PC-3 (cell line): ENCODE results near the gene PPP1R2. TPM values are rescaled to one million over a fixed set of nuclear protein-coding genes. Genes with fewer than 3 reads are reported as not detected.

ENCODE experiments used
- ATAC-seq: fragments of 200-7000 bp; cut with Tn5 transposase; 2 replicates; pipeline ENCODE4 v1.9.1; 2020; ENCODE audit warnings: mild to moderate bottlenecking, moderate library complexity
- BruUV-seq: library from RNA; stranded (reverse); fragments of 400-500 nt; replicated peaks from 2 replicates; lab custom pipeline; 2021; lab: Mats Ljungman, UMichigan
- CTCF ChIA-PET: fragments of 300-600 bp; sonication (Branson Sonifier 250); formaldehyde crosslinking; loops from one replicate; lab custom pipeline; 2022; ENCODE audit warnings: antibody characterized with exemption; lab: Charles Lee
- POLR2A ChIA-PET: fragments of 300-600 bp; sonication (Branson Sonifier 250); formaldehyde crosslinking; loops from one replicate; lab custom pipeline; 2022; ENCODE audit warnings: antibody characterized with exemption; ENCODE audit not compliant: unreplicated experiment; lab: Charles Lee
- DNase-seq: peaks from one replicate; pipeline ENCODE4 v3.0.0-alpha.2; 2015
- H2AFZ ChIP-seq: fragments of 300-600 bp; sonication (generic); 2 replicates; pipeline ENCODE4 v1.6.0; 2016; ENCODE audit warnings: antibody characterized with exemption, low read length
- H3F3A ChIP-seq: fragments of 300-600 bp; sonication (generic); one replicate; pipeline ENCODE4 v1.6.0; 2017; ENCODE audit warnings: antibody characterized with exemption, low read length, control low read depth, mild to moderate bottlenecking; ENCODE audit not compliant: unreplicated experiment
- H3K27ac ChIP-seq: fragments of 300-600 bp; sonication (generic); 2 replicates; pipeline ENCODE4 v1.5.1; 2016; ENCODE audit warnings: mild to moderate bottlenecking, low read length
- H3K27me3 ChIP-seq: fragments of 300-600 bp; sonication (generic); 2 replicates; pipeline ENCODE4 v1.6.1; 2016; ENCODE audit warnings: low read length, mixed read lengths
- H3K36me3 ChIP-seq: fragments of 300-600 bp; sonication (generic); 2 replicates; pipeline ENCODE4 v1.6.1; 2016; ENCODE audit warnings: low read depth, mixed run types, low read length, mixed read lengths
- H3K4me1 ChIP-seq: fragments of 300-600 bp; sonication (generic); 2 replicates; pipeline ENCODE4 v1.5.1; 2016; ENCODE audit warnings: low read length; ENCODE audit not compliant: insufficient read depth
- H3K4me2 ChIP-seq: fragments of 300-600 bp; sonication (generic); 2 replicates; pipeline ENCODE4 v1.6.0; 2016; ENCODE audit warnings: low read length
- H3K4me3 ChIP-seq: fragments of 300-600 bp; sonication (generic); 2 replicates; pipeline ENCODE4 v1.5.1; 2016; ENCODE audit warnings: mild to moderate bottlenecking, low read length, mixed read lengths
- H3K79me2 ChIP-seq: fragments of 300-600 bp; sonication (generic); 2 replicates; pipeline ENCODE4 v1.6.1; 2017; ENCODE audit warnings: low read length, mixed read lengths
- H3K9ac ChIP-seq: fragments of 300-600 bp; sonication (generic); 2 replicates; pipeline ENCODE4 v1.6.0; 2016; ENCODE audit warnings: mild to moderate bottlenecking, low read length
- H3K9me2 ChIP-seq: fragments of 300-600 bp; sonication (generic); replicated peaks from 2 replicates; pipeline ENCODE4 v1.6.1; 2016; ENCODE audit warnings: mixed run types, low read length, mixed read lengths
- H3K9me3 ChIP-seq: fragments of 300-600 bp; sonication (generic); 2 replicates; pipeline ENCODE4 v1.6.1; 2016; ENCODE audit warnings: low read length, mixed read lengths
- H4K20me1 ChIP-seq: fragments of 300-600 bp; sonication (generic); 2 replicates; pipeline ENCODE4 v1.6.1; 2016; ENCODE audit warnings: low read length, mixed read lengths
- CTCF ChIP-seq: fragments of 300-600 bp; sonication (generic); conservative IDR thresholded peaks from 2 replicates; pipeline ENCODE4 v1.5.1; 2017; ENCODE audit warnings: antibody characterized with exemption, low read depth, mild to moderate bottlenecking, low read length
- EZH2 ChIP-seq: fragments of 300-600 bp; sonication (generic); IDR thresholded peaks from one replicate; pipeline ENCODE4 v1.6.1; 2017; ENCODE audit warnings: antibody characterized with exemption, mild to moderate bottlenecking, low read length; ENCODE audit not compliant: unreplicated experiment
- EZH2phosphoT487 ChIP-seq: fragments of 300-600 bp; sonication (generic); IDR thresholded peaks from 2 replicates; pipeline ENCODE4 v1.6.1; 2018; ENCODE audit warnings: mild to moderate bottlenecking, antibody characterized with exemption, low read length, borderline replicate concordance
- intact Hi-C: fragments of 100-400 bp; cut with micrococcal nuclease; formaldehyde crosslinking; loops from 2 replicates; pipeline ENCODE4 v1.9.0; 2023
- total RNA-seq: library from RNA; depleted of rRNA; stranded (reverse); fragments of >200 nt; gene quantifications from 2 replicates; pipeline ENCODE4 v1.2.3, GENCODE V29; 2014

Gene PPP1R2
- total RNA-seq, 1 experiment from 2014 or later: 132 TPM

- no peaks in the 10 kb centered on the region for H3K9me3 ChIP-seq
- 0 out of 2 replicates have a peak overlapping the region, but pooled peaks have one; percentile 1 for H3K4me3 ChIP-seq
- TF ChIP-seq EZH2phosphoT487 (no peak), EZH2 (no peak), CTCF (no peak)
- intact Hi-C loops: loop anchor here (10.0 kb wide), 1 partner anchor 840 kb away; the partner anchor contains the start of gene FAM43A
- peak; percentile 86 for DNase-seq
- POLR2A ChIA-PET: no interaction called here
- peak overlapping the region; percentile 56 for H3K9ac ChIP-seq
- H3F3A ChIP-seq: no peaks in the 10 kb centered on the region
- H3K36me3 ChIP-seq: peaks cover 6% of the 10 kb centered on the region; the same call in 1 of the 2 replicates
- H3K4me2 ChIP-seq: peak overlapping the region; percentile 64
- no peaks in the 10 kb centered on the region for H4K20me1 ChIP-seq
- H3K4me1 ChIP-seq: peaks cover 23% of the 10 kb centered on the region
- H3K27ac ChIP-seq: peak overlapping the region; percentile 77
- CTCF ChIA-PET: interaction anchor here (1.1 kb wide), 1 partner anchor 253 kb away, joined by 5 read pairs; the partner anchor contains the start of gene XXYLT1
- no peaks in the 10 kb centered on the region for H3K27me3 ChIP-seq
- TSS peak; percentile 6 for BruUV-seq
- H3K9me2 ChIP-seq: no peaks in the 10 kb centered on the region
- H3K79me2 ChIP-seq: no peaks in the 10 kb centered on the region
- H2AFZ ChIP-seq: no peak overlapping the region
- ATAC-seq: peak; percentile 97
Measured at GRCh38 chr3:195524171-195524896, 18.8 kb downstream of the PPP1R2 start.

- no peaks in the 10 kb centered on the region for H3K79me2 ChIP-seq
- no peaks in the 10 kb centered on the region for H3K27me3 ChIP-seq
- H3K9me3 ChIP-seq: no peaks in the 10 kb centered on the region
- intact Hi-C loops: loop anchor here (1.0 to 10.0 kb wide), 3 partner anchors 80 to 838 kb away; partner anchors contain the start of genes ACAP2, FAM43A and XXYLT1
- POLR2A ChIA-PET: no interaction called here
- no peak overlapping the region for H3K4me3 ChIP-seq
- no peak overlapping the region for H3K4me2 ChIP-seq
- no peaks in the 10 kb centered on the region for H3F3A ChIP-seq
- CTCF ChIA-PET: interaction anchor here (0.6 to 1.5 kb wide), 2 partner anchors 20 to 252 kb away, joined by 3 to 14 read pairs; partner anchors contain the start of gene XXYLT1
- H3K9me2 ChIP-seq: no peaks in the 10 kb centered on the region
- no peak for ATAC-seq
- peak; percentile 57 for DNase-seq
- TF ChIP-seq EZH2phosphoT487: no peak
- TF ChIP-seq CTCF: peak; percentile 91
- no peak for TF ChIP-seq EZH2
- H3K9ac ChIP-seq: no peak overlapping the region
- no peaks in the 10 kb centered on the region for H4K20me1 ChIP-seq
- H3K36me3 ChIP-seq: peaks cover 9% of the 10 kb centered on the region; the same call in 1 of the 2 replicates
- no peak overlapping the region for H2AFZ ChIP-seq
- peaks cover 23% of the 10 kb centered on the region for H3K4me1 ChIP-seq
- BruUV-seq: no TSS peak
- no peak overlapping the region for H3K27ac ChIP-seq
Measured at GRCh38 chr3:195522254-195523023, 20.7 kb downstream of the PPP1R2 start.
